ENCODE results near the gene PTCHD4.
"Not testable (repeated sequence)": the region's sequence is repeated elsewhere in the genome, so short reads cannot be mapped to it uniquely, and the experiment has no call there.

Gene PTCHD4

GRCh38 chr6:48111143-48111506 is at the start of gene PTCHD4:
TSS of gene PTCHD4 (minus strand) at chr6:48111197. CDS start at chr6:48068957, 42,240 bp downstream.
- FAIRE-seq = peak; percentile 70
- peak; percentile 85 for DNase-seq (ENCODE audit: low spot score)

- FAIRE-seq (no peak), DNase-seq (ENCODE audit: low spot score) (peak; percentile 58)
Measured at GRCh38 chr6:48151142-48151541, 40.1 kb upstream of the PTCHD4 start.

GRCh38 chr6:48150701-48151100 is 39.7 kb upstream of the PTCHD4 start:
- peak; percentile 25 for DNase-seq (ENCODE audit: low spot score)
- no peak for FAIRE-seq

GRCh38 chr6:48147051-48147450 is 36.1 kb upstream of the PTCHD4 start:
- no peak for DNase-seq (ENCODE audit: low spot score)
- no peak for FAIRE-seq

- FAIRE-seq (no peak), DNase-seq (ENCODE audit: low spot score) (no peak)
Measured at GRCh38 chr6:48144021-48144420, 33.0 kb upstream of the PTCHD4 start.

- DNase-seq (ENCODE audit: low spot score) = no peak
- no peak for FAIRE-seq
Measured at GRCh38 chr6:48141975-48142374, 31.0 kb upstream of the PTCHD4 start.

GRCh38 chr6:48139818-48140614 is 29.0 kb upstream of the PTCHD4 start:
- no peak for FAIRE-seq

GRCh38 chr6:48136856-48137255 is 25.9 kb upstream of the PTCHD4 start:
- DNase-seq (ENCODE audit: low spot score) (no peak), FAIRE-seq (no peak)

More at GRCh38 chr6:48139818-48140614, 29.0 kb upstream of the PTCHD4 start:
- DNase-seq (ENCODE audit: low spot score) = no peak

GRCh38 chr6:48135323-48136084 is 24.5 kb upstream of the PTCHD4 start:
- DNase-seq (ENCODE audit: low spot score) = peak; percentile 41
- peak; percentile 32 for FAIRE-seq

GRCh38 chr6:48134246-48134645 is 23.2 kb upstream of the PTCHD4 start:
- DNase-seq (ENCODE audit: low spot score) (no peak), FAIRE-seq (no peak)

GRCh38 chr6:48123601-48124000 is 12.6 kb upstream of the PTCHD4 start:
- no peak for DNase-seq (ENCODE audit: low spot score)
- no peak for FAIRE-seq

GRCh38 chr6:48121983-48122749 is 11.2 kb upstream of the PTCHD4 start:
- FAIRE-seq; DNase-seq (ENCODE audit: low spot score): not testable (repeated sequence)

- peak; percentile 20 for FAIRE-seq
Measured at GRCh38 chr6:48116699-48117645, 6.0 kb upstream of the PTCHD4 start.

GRCh38 chr6:48113130-48113529 is 2.1 kb upstream of the PTCHD4 start:
- no peak for DNase-seq (ENCODE audit: low spot score)
- FAIRE-seq = no peak

More at GRCh38 chr6:48116699-48117645, 6.0 kb upstream of the PTCHD4 start:
- no peak for DNase-seq (ENCODE audit: low spot score)

- peak; percentile 31 for DNase-seq (ENCODE audit: low spot score)
- no peak for FAIRE-seq
Measured at GRCh38 chr6:48111575-48111974, 578 bp upstream of the PTCHD4 start.

- FAIRE-seq (no peak), DNase-seq (ENCODE audit: low spot score) (no peak)
Measured at GRCh38 chr6:48110436-48111142, 408 bp downstream of the PTCHD4 start.

- DNase-seq (ENCODE audit: low spot score) (no peak), FAIRE-seq (no peak)
Measured at GRCh38 chr6:48109944-48110343, 1.1 kb downstream of the PTCHD4 start.

GRCh38 chr6:48102476-48103195 is 8.4 kb downstream of the PTCHD4 start:
- DNase-seq (ENCODE audit: low spot score); FAIRE-seq: not testable (repeated sequence)

GRCh38 chr6:48101290-48101689 is 9.7 kb downstream of the PTCHD4 start:
- DNase-seq (ENCODE audit: low spot score) (peak; percentile 17), FAIRE-seq (no peak)
